ENCODE measurements around the gene IL2RG. TPM values are rescaled to one million over a fixed set of nuclear protein-coding genes. Genes with fewer than 3 reads are reported as not detected.
A peak's percentile ranks its signal among the peaks of the same experiment; 100 is the strongest.

Gene IL2RG
- total RNA-seq, 6 experiments from 2014 or later: 0.64 to 4.0 (median 1.7) TPM

GRCh38 chrX:71067712-71068043 is 43.7 kb downstream of the IL2RG start:
- TF ChIP-seq CTCF (IDR thresholded peaks at IDR 0.05): no peak
- TF ChIP-seq POLR2A (IDR thresholded peaks at IDR 0.05): no peak
- peak in 3 of 4 donors; percentile 2 to 3 (median 3) for ATAC-seq

GRCh38 chrX:71067089-71067488 is 44.3 kb downstream of the IL2RG start:
- Histone ChIP-seq H3K27me3 (no peaks in the 10 kb centered on the region), H3K27ac (peak overlapping the region in 2 of 3 donors; percentile 37 to 54), H3K36me3 (no peaks in the 10 kb centered on the region), H3K4me3 (peak overlapping the region; percentile 47 to 62 (median 61)), H3K9me3 (no peaks in the 10 kb centered on the region), H3K4me1 (peaks cover 0 to 2% (median 0%) of the 10 kb centered on the region in 4 donors)
- 7% methylated on average over 2 of the region's 2 CpGs for WGBS (ENCODE audit: insufficient coverage, low coverage, low lambda C conversion rate, missing lambda C conversion rate)
- intact Hi-C loops (cut with DNase I): no loop called here
- TF ChIP-seq CTCF (IDR thresholded peaks at IDR 0.05): no peak
- ATAC-seq (no peak), DNase-seq (no peak)

More at GRCh38 chrX:71067712-71068043, 43.7 kb downstream of the IL2RG start:
- Histone ChIP-seq H3K27ac (peak overlapping the region; percentile 36 to 54 (median 37)), H3K27me3 (no peaks in the 10 kb centered on the region), H3K36me3 (no peaks in the 10 kb centered on the region), H3K4me1 (peaks cover 0 to 2% (median 0%) of the 10 kb centered on the region in 4 donors), H3K9me3 (no peaks in the 10 kb centered on the region), H3K4me3 (peak overlapping the region; percentile 47 to 62 (median 61))
- 21% methylated on average over 10 of the region's 10 CpGs for WGBS (ENCODE audit: insufficient coverage, low coverage, low lambda C conversion rate, missing lambda C conversion rate)
- intact Hi-C loops (cut with DNase I): no loop called here
- DNase-seq: no peak

- no peak overlapping the region for H3K4me3 ChIP-seq
- H3K4me1 ChIP-seq: no peaks in the 10 kb centered on the region
- no peak for DNase-seq
- H3K36me3 ChIP-seq: peaks cover 0 to 12% (median 0%) of the 10 kb centered on the region in 4 donors
- ATAC-seq: no peak
- H3K27ac ChIP-seq: no peak overlapping the region
- H3K27me3 ChIP-seq: no peaks in the 10 kb centered on the region
- no peak for TF ChIP-seq CTCF (IDR thresholded peaks at IDR 0.05)
- no peak for TF ChIP-seq POLR2A (IDR thresholded peaks at IDR 0.05)
- intact Hi-C loops (cut with DNase I): no loop called here
- H3K9me3 ChIP-seq: no peaks in the 10 kb centered on the region
Measured at GRCh38 chrX:71060127-71060526, 51.2 kb downstream of the IL2RG start.

GRCh38 chrX:71057848-71058530 is 53.4 kb downstream of the IL2RG start:
- ATAC-seq: no peak
- TF ChIP-seq CTCF (IDR thresholded peaks at IDR 0.05): no peak
- TF ChIP-seq POLR2A (IDR thresholded peaks at IDR 0.05): no peak
- no peaks in the 10 kb centered on the region for H3K4me1 ChIP-seq
- peaks cover 0 to 12% (median 0%) of the 10 kb centered on the region in 4 donors for H3K36me3 ChIP-seq
- intact Hi-C loops (cut with DNase I): no loop called here
- 64% methylated on average over 3 of the region's 3 CpGs for WGBS (ENCODE audit: insufficient coverage, low coverage, low lambda C conversion rate, missing lambda C conversion rate)
- H3K27me3 ChIP-seq: no peaks in the 10 kb centered on the region
- H3K9me3 ChIP-seq: no peaks in the 10 kb centered on the region
- H3K27ac ChIP-seq: no peak overlapping the region
- no peak overlapping the region for H3K4me3 ChIP-seq
- no peak for DNase-seq

Small RNA genes within 50 kb of the gene (small RNA-seq; reads per million reads assigned to genes)
- 0 reads per million in 2 experiments for gene CXorf65

Other genes with a start within 250 kb of the IL2RG start
- under 1 TPM in 1 of 6 experiments, not detected in 5; 0.09 TPM for gene TEX11, start 202.9 kb downstream of the IL2RG start, total RNA-seq
- not detected for gene SLC7A3, start 180.5 kb downstream of the IL2RG start, total RNA-seq
- 10 to 100 TPM; 21.2 to 31.1 (median 24.1) TPM for gene SNX12, start 43.2 kb downstream of the IL2RG start, total RNA-seq
- gene FOXO4, start 15.7 kb downstream of the IL2RG start, total RNA-seq: 10 to 100 TPM in 2 of 6 experiments, 1 to 10 TPM in 4; 5.2 to 12.1 (median 8.5) TPM
- not detected for gene CXorf65, start 4.8 kb downstream of the IL2RG start, total RNA-seq
- gene MED12, start 7.0 kb upstream of the IL2RG start, total RNA-seq: 10 to 100 TPM in 5 of 6 experiments, 1 to 10 TPM in 1; 7.8 to 16.3 (median 12.5) TPM
- under 1 TPM in 5 of 6 experiments, not detected in 1; 0.12 to 0.25 (median 0.14) TPM for gene NLGN3, start 33.3 kb upstream of the IL2RG start, total RNA-seq
- gene GJB1, start 111.6 kb upstream of the IL2RG start, total RNA-seq: 100 to 1,000 TPM; 120 to 329 (median 205) TPM
- gene ZMYM3, start 142.6 kb upstream of the IL2RG start, total RNA-seq: 10 to 100 TPM in 3 of 6 experiments, 1 to 10 TPM in 3; 8.2 to 13.7 (median 10.1) TPM
- gene NONO, start 172.1 kb upstream of the IL2RG start, total RNA-seq: 100 to 1,000 TPM in 2 of 6 experiments, 10 to 100 TPM in 4; 92.9 to 113 (median 98.4) TPM
- gene ITGB1BP2, start 190.2 kb upstream of the IL2RG start, total RNA-seq: under 1 TPM; 0.31 to 0.92 (median 0.66) TPM